H1 (cell line): ENCODE measurements around the gene DAB2IP. TPM values are rescaled to one million over a fixed set of nuclear protein-coding genes. Genes with fewer than 3 reads are reported as not detected.
A peak's percentile ranks its signal among the peaks of the same experiment; 100 is the strongest.

Experiments used
- CTCF ChIA-PET: fragments of 300-600 bp; sonication (Branson Sonifier 250); formaldehyde crosslinking; loops from one replicate; lab custom pipeline; 2021; ENCODE audit not compliant: partially characterized antibody; lab: Charles Lee
- POLR2A ChIA-PET: fragments of 300-600 bp; sonication (Branson Sonifier 250); formaldehyde crosslinking; loops from one replicate; lab custom pipeline; 2021; ENCODE audit warnings: inconsistent platforms; ENCODE audit not compliant: partially characterized antibody; lab: Charles Lee
- DNase-seq, 2 experiments: peaks; one replicate each; pipeline versions ENCODE4 v3.0.0 to v3.0.0-alpha.2; 2010 to 2022; ENCODE audit warnings: low spot score in 2 of 2, low read depth in 1 of 2, mixed read lengths in 1 of 2
- FAIRE-seq: peaks from 2 replicates; lab custom pipeline; 2011; peaks lifted over from hg19 to GRCh38; lab: Jason Lieb, UNC
- H2AFZ ChIP-seq: 2 replicates; pipeline ENCODE4 v1.8.1; 2012; ENCODE audit warnings: low read length, inconsistent platforms
- H2AK5ac ChIP-seq: 2 replicates; pipeline ENCODE4 v1.6.1; 2013; ENCODE audit warnings: low read depth, low read length
- H2BK120ac ChIP-seq: replicated peaks from 2 replicates; pipeline ENCODE3; 2013; ENCODE audit warnings: low read depth, low read length, inconsistent platforms
- H2BK12ac ChIP-seq: 2 replicates; pipeline ENCODE4 v1.6.1; 2013; ENCODE audit warnings: low read depth, low read length
- H2BK15ac ChIP-seq: 2 replicates; pipeline ENCODE4 v1.6.1; 2013; ENCODE audit warnings: low read length
- H2BK20ac ChIP-seq: 2 replicates; pipeline ENCODE4 v1.6.1; 2013; ENCODE audit warnings: low read length
- H2BK5ac ChIP-seq: 2 replicates; pipeline ENCODE4 v1.6.1; 2013; ENCODE audit warnings: low read depth, low read length
- H3K14ac ChIP-seq: 2 replicates; pipeline ENCODE4 v1.6.1; 2013; ENCODE audit warnings: inconsistent platforms; ENCODE audit not compliant: insufficient read length
- H3K18ac ChIP-seq: 2 replicates; pipeline ENCODE4 v1.6.1; 2013; ENCODE audit warnings: low read length; ENCODE audit errors: extremely low read depth
- H3K23ac ChIP-seq: 2 replicates; pipeline ENCODE4 v1.6.1; 2013; ENCODE audit warnings: inconsistent platforms; ENCODE audit not compliant: insufficient read length
- H3K23me2 ChIP-seq: 2 replicates; pipeline ENCODE4 v1.6.1; 2013; ENCODE audit warnings: low read depth, low read length
- H3K27ac ChIP-seq: 2 replicates; pipeline ENCODE4 v1.6.1; 2011; ENCODE audit warnings: low read depth, low read length, inconsistent platforms
- H3K27me3 ChIP-seq, 4 experiments: replicated peaks in 1 of 4; 1 replicate in 1 of 4; 2 replicates in 3 of 4; pipeline versions ENCODE4 v1.6.1 to v1.8.1; 2011 to 2013; ENCODE audit warnings: low read length in 3 of 4, mild to moderate bottlenecking in 3 of 4, inconsistent platforms in 2 of 4, mixed read lengths in 2 of 4, moderate library complexity in 1 of 4; ENCODE audit not compliant: control insufficient read depth in 3 of 4, insufficient read depth in 3 of 4; ENCODE audit errors: extremely low read depth in 1 of 4
- H3K36me3 ChIP-seq, 4 experiments: 2 replicates each; pipeline versions ENCODE4 v1.6.1 to v1.8.1; 2011 to 2013; ENCODE audit warnings: mild to moderate bottlenecking in 4 of 4, low read length in 3 of 4, moderate library complexity in 2 of 4, control low read depth in 1 of 4, inconsistent platforms in 1 of 4; ENCODE audit not compliant: insufficient read depth in 4 of 4, control insufficient read depth in 2 of 4
- H3K4ac ChIP-seq: replicated peaks from 2 replicates; pipeline ENCODE3; 2013; ENCODE audit warnings: low read length, low read depth, mixed read lengths, inconsistent platforms; ENCODE audit not compliant: insufficient read length
- H3K4me1 ChIP-seq, 4 experiments: replicated peaks in 1 of 4; 1 replicate in 1 of 4; 2 replicates in 3 of 4; pipeline versions ENCODE4 v1.6.1 to v1.8.1; 2011 to 2013; ENCODE audit warnings: low read length in 3 of 4, inconsistent platforms in 2 of 4, mixed read lengths in 1 of 4; ENCODE audit not compliant: insufficient read depth in 4 of 4, control insufficient read depth in 3 of 4
- H3K4me2 ChIP-seq, 2 experiments: 2 replicates each; pipeline versions ENCODE4 v1.6.1 to v1.8.1; 2011 to 2013; ENCODE audit warnings: low read depth in 2 of 2, low read length in 2 of 2, control low read depth in 1 of 2, inconsistent platforms in 1 of 2, mild to moderate bottlenecking in 1 of 2; ENCODE audit not compliant: insufficient read depth in 1 of 2
- H3K4me3 ChIP-seq, 4 experiments: fragments of 200-600, 300-600 bp in 1 of 4; sonication (generic), shearing (Covaris generic), sonication (Bioruptor Twin) in 1 of 4; 2 replicates each; pipeline versions ENCODE4 v1.5.1 to v1.8.1; 2011 to 2016; ENCODE audit warnings: low read length in 4 of 4, low read depth in 3 of 4, control low read depth in 2 of 4, inconsistent platforms in 2 of 4, mild to moderate bottlenecking in 2 of 4, mixed read lengths in 1 of 4, moderate library complexity in 1 of 4; ENCODE audit not compliant: insufficient read depth in 2 of 4; ENCODE audit errors: extremely low read depth in 1 of 4
- H3K56ac ChIP-seq: replicated peaks from 2 replicates; pipeline ENCODE3; 2013; ENCODE audit warnings: low read depth, mild to moderate bottlenecking, mixed read lengths, low read length, inconsistent platforms; ENCODE audit not compliant: insufficient read length
- H3K79me1 ChIP-seq: 2 replicates; pipeline ENCODE4 v1.6.1; 2013; ENCODE audit warnings: low read depth, low read length, control low read depth
- H3K79me2 ChIP-seq, 2 experiments: 2 replicates each; pipeline versions ENCODE4 v1.6.1 to v1.8.1; 2012 to 2013; ENCODE audit warnings: low read length in 2 of 2, mild to moderate bottlenecking in 2 of 2, inconsistent platforms in 1 of 2; ENCODE audit not compliant: insufficient read depth in 2 of 2, control insufficient read depth in 1 of 2
- H3K9ac ChIP-seq, 4 experiments: replicated peaks in 1 of 4; 1 replicate in 1 of 4; 2 replicates in 3 of 4; pipeline versions ENCODE4 v1.6.1 to v1.8.1; 2011 to 2013; ENCODE audit warnings: low read depth in 3 of 4, low read length in 3 of 4, control low read depth in 2 of 4, mild to moderate bottlenecking in 2 of 4, moderate library complexity in 2 of 4, inconsistent platforms in 1 of 4; ENCODE audit errors: extremely low read depth in 1 of 4
- H3K9me3 ChIP-seq, 2 experiments: 2 replicates each; pipeline versions ENCODE4 v1.6.1 to v1.8.1; 2012 to 2013; ENCODE audit warnings: mild to moderate bottlenecking in 2 of 2, moderate library complexity in 2 of 2, control low read depth in 1 of 2, inconsistent platforms in 1 of 2, low read depth in 1 of 2, low read length in 1 of 2, mixed read lengths in 1 of 2; ENCODE audit not compliant: insufficient read depth in 2 of 2
- H4K20me1 ChIP-seq, 2 experiments: replicated peaks in 1 of 2; 2 replicates each; pipeline versions ENCODE3 to v1.8.1; 2011 to 2013; ENCODE audit warnings: inconsistent platforms in 2 of 2, low read length in 2 of 2, mild to moderate bottlenecking in 1 of 2; ENCODE audit not compliant: insufficient read depth in 2 of 2, control insufficient read depth in 1 of 2
- H4K5ac ChIP-seq: 2 replicates; pipeline ENCODE4 v1.6.1; 2013; ENCODE audit warnings: low read length, low read depth, mixed read lengths, inconsistent platforms; ENCODE audit not compliant: insufficient read length
- H4K8ac ChIP-seq: 2 replicates; pipeline ENCODE4 v1.8.0; 2013; ENCODE audit warnings: mild to moderate bottlenecking, moderate library complexity, low read length, inconsistent platforms; ENCODE audit not compliant: insufficient read depth; ENCODE audit errors: extremely low read depth
- H4K91ac ChIP-seq: replicated peaks from 2 replicates; pipeline ENCODE3; 2013; ENCODE audit warnings: low read length, mixed read lengths, inconsistent platforms; ENCODE audit not compliant: insufficient read length
- BACH1 ChIP-seq: IDR thresholded peaks from 2 replicates; pipeline ENCODE4 v1.6.1; 2012; ENCODE audit warnings: low read length, improper control_type of control experiment
- CHD1 ChIP-seq: IDR thresholded peaks from 2 replicates; pipeline ENCODE4 v1.6.1; 2012; ENCODE audit warnings: low read depth, low read length, improper control_type of control experiment
- EZH2 ChIP-seq: fragments of 200-600 bp; sonication (generic); IDR thresholded peaks from 2 replicates; pipeline ENCODE4 v1.7.1; 2012; ENCODE audit warnings: low read depth, mild to moderate bottlenecking, moderate library complexity, low read length, inconsistent platforms; ENCODE audit not compliant: severe bottlenecking
- FOSL1 ChIP-seq: IDR thresholded peaks from 2 replicates; pipeline ENCODE4 v1.6.1; 2011; ENCODE audit warnings: mild to moderate bottlenecking, low read depth, low read length, moderate library complexity; ENCODE audit not compliant: insufficient read depth
- GABPA ChIP-seq: IDR thresholded peaks from 2 replicates; pipeline ENCODE4 v1.6.1; 2011; ENCODE audit warnings: mild to moderate bottlenecking, low read length, moderate library complexity, borderline replicate concordance; ENCODE audit not compliant: insufficient read depth
- HDAC6 ChIP-seq: IDR thresholded peaks from one replicate; pipeline ENCODE4 v1.7.1; 2012; ENCODE audit warnings: low read depth, mild to moderate bottlenecking, inconsistent platforms, low read length, moderate library complexity
- JUND ChIP-seq: IDR thresholded peaks from 2 replicates; pipeline ENCODE4 v1.6.1; 2011; ENCODE audit warnings: mild to moderate bottlenecking, improper control_type of control experiment, low read length
- KDM5A ChIP-seq: fragments of 200-600 bp; IDR thresholded peaks from 2 replicates; pipeline ENCODE4 v1.7.1; 2012; ENCODE audit warnings: mild to moderate bottlenecking, low read length, inconsistent platforms, mixed read lengths
- PHF8 ChIP-seq: fragments of 200-600 bp; sonication (generic); conservative IDR thresholded peaks from 2 replicates; pipeline ENCODE4 v1.7.1; 2012; ENCODE audit warnings: low read depth, mild to moderate bottlenecking, inconsistent platforms, low read length, moderate library complexity
- POU5F1 ChIP-seq: IDR thresholded peaks from 2 replicates; pipeline ENCODE4 v1.6.1; 2011; ENCODE audit warnings: low read depth, mild to moderate bottlenecking, low read length, moderate library complexity
- SRF ChIP-seq: IDR thresholded peaks from 2 replicates; pipeline ENCODE4 v1.6.1; 2011; ENCODE audit warnings: mild to moderate bottlenecking, low read depth, low read length, moderate library complexity
- WGBS, 2 experiments: shearing (Covaris generic) in 1 of 2; methylation state at CpG; one replicate each; pipeline versions ENCODE4 v1.1.6 to v1.1.7; 2013 to 2015; ENCODE audit warnings: low lambda C conversion rate in 2 of 2, mixed read lengths in 2 of 2, inconsistent platforms in 1 of 2, low coverage in 1 of 2, missing lambda C conversion rate in 1 of 2; ENCODE audit not compliant: insufficient replicate concordance in 2 of 2, insufficient coverage in 1 of 2, insufficient read length in 1 of 2; ENCODE audit errors: extremely low coverage in 1 of 2, missing lambda C conversion rate in 1 of 2; 5-methylcytosine and 5-hydroxymethylcytosine counted together
- polyA plus RNA-seq, 7 experiments: library from polyadenylated mRNA; depleted of rRNA in 3 of 7; stranded (reverse) in 5 of 7; unstranded in 2 of 7; fragments of >200 nt in 5 of 7; fragments of 200-250 nt in 2 of 7; gene quantifications; 1 replicate in 5 of 7; 2 replicates in 1 of 7; 4 replicates in 1 of 7; pipeline versions ENCODE4 v1.2.1 to v1.2.3, GENCODE V29; 2011 to 2013; ENCODE audit warnings: missing spikeins in 2 of 7, mixed read lengths in 2 of 7
- total RNA-seq: library from RNA; stranded (reverse); fragmentation: NEBNext Ultra II Directional; extraction: Animal tissue kit (Norgen Biotek cat#: 25700); gene quantifications from 2 replicates; pipeline ENCODE4 v1.2.1, GENCODE V29; 2021

The DAB2IP gene
- total and polyA plus RNA-seq, 2 of the 8 experiments (the other 6 are each of a cell fraction or from before 2014, with no cell fraction given), result 19.7 to 39.5 TPM

DNA sequence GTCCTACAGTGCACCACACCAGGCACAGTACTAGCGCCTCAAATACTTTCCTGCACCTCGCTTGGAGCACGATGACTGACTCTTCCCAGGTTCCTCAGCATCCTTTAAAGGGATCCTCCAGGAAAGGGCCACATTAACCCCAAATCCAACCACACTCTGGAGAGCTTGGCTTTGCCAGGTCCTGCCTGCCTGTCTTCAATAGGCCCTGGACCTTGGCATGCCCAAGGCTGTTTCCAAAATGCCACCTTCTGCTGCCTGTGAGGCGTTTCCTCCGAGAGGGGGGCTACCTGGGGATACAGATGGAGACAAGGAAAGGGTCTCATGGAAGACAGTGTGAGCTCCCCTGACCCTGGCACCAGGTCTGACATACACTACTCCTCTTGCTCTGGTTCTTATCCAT, 169.9 kb downstream of the DAB2IP start:
- Histone ChIP-seq H2BK20ac (no peak overlapping the region), H2BK15ac (0 out of 2 replicates have a peak overlapping the region, but pooled peaks have one; percentile 31), H3K23ac (no peak overlapping the region), H2BK5ac (no peak overlapping the region), H3K79me1 (peaks cover 2% of the 10 kb centered on the region; the same call in 1 of the 2 replicates), H2AK5ac (no peak overlapping the region), H3K18ac (no peak overlapping the region), H3K9me3 (no peaks in the 10 kb centered on the region), H3K9ac (no peak overlapping the region), H3K36me3 (no peaks in the 10 kb centered on the region), H3K4me3 (no peak overlapping the region), H2BK12ac (peak overlapping the region; percentile 60; the same call in 1 of the 2 replicates), H3K14ac (no peak overlapping the region), H3K4me2 (no peak overlapping the region), H3K23me2 (no peaks in the 10 kb centered on the region; the same call in 1 of the 2 replicates), H3K56ac (no peak overlapping the region), H2AFZ (no peak overlapping the region), H3K79me2 (no peaks in the 10 kb centered on the region), H3K27ac (no peak overlapping the region), H4K91ac (no peak overlapping the region), H3K4ac (no peak overlapping the region), H3K4me1 (peaks cover 6 to 21% (median 13%) of the 10 kb centered on the region in 4 experiments), H2BK120ac (no peak overlapping the region), H4K20me1 (peaks cover 0 to 2% of the 10 kb centered on the region in 2 experiments), H4K8ac (no peak overlapping the region; the same call in 1 of the 2 replicates), H4K5ac (no peak overlapping the region), H3K27me3 (no peaks in the 10 kb centered on the region)
- 95% methylated on average over 5 of the region's 5 CpGs; no CpG with 5 or more reads in 1 of the 2 experiments for WGBS, 2 experiments
- no peak for DNase-seq
- no peak for TF ChIP-seq JUND
- TF ChIP-seq SRF, result no peak
- no peak for TF ChIP-seq GABPA
- no peak for TF ChIP-seq POU5F1
- no peak for TF ChIP-seq HDAC6
- TF ChIP-seq PHF8, result no peak
- no peak for TF ChIP-seq EZH2
- TF ChIP-seq FOSL1, result no peak
- TF ChIP-seq CHD1, result no peak
- no peak for TF ChIP-seq KDM5A
- no peak for TF ChIP-seq BACH1
- FAIRE-seq, result no peak
- CTCF ChIA-PET, result interaction anchor here (0.9 to 2.5 kb wide), 9 partner anchors 9 to 201 kb away, joined by 3 to 8 read pairs (median 4); no protein-coding TSS in a partner anchor
- POLR2A ChIA-PET, result interaction anchor here (0.8 kb wide), 1 partner anchor 14 kb away, joined by 3 read pairs; no protein-coding TSS in a partner anchor
